ENCODE results near the gene MAS1L. TPM values are rescaled to one million over a fixed set of nuclear protein-coding genes. Genes with fewer than 3 reads are reported as not detected.

Gene MAS1L
- polyA plus RNA-seq, 3 donors: not detected

- intact Hi-C loops (cut with micrococcal nuclease): no loop called here
- Histone ChIP-seq H4K20me1 (ENCODE audit: insufficient read depth, low read length) (no peaks in the 10 kb centered on the region), H3K4me3 (replicated peaks in 1 of 3; ENCODE audit: low read depth in 2 of 3, low read length in 3 of 3) (no peak overlapping the region), H3K36me3 (replicated peaks in 1 of 2; ENCODE audit: control insufficient read depth in 1 of 2, insufficient read depth in 2 of 2, low read length in 2 of 2) (no peaks in the 10 kb centered on the region), H3K9ac (ENCODE audit: insufficient read depth, low read length, poor library complexity, severe bottlenecking) (no peak overlapping the region), H3K27ac (ENCODE audit: low read depth in 1 of 2, low read length in 2 of 2) (no peak overlapping the region), H3K79me2 (ENCODE audit: insufficient read depth, low read length) (no peaks in the 10 kb centered on the region), H2AFZ (ENCODE audit: insufficient read depth, low read depth, low read length, poor library complexity, severe bottlenecking) (no peak overlapping the region), H3K4me2 (replicated peaks; ENCODE audit: extremely low read depth, low read length, poor library complexity, severe bottlenecking) (no peak overlapping the region), H3K4me1 (ENCODE audit: control insufficient read depth in 1 of 2, insufficient read depth in 2 of 2, low read length in 2 of 2) (no peaks in the 10 kb centered on the region), H3K9me3 (replicated peaks in 1 of 2; ENCODE audit: control insufficient read depth in 1 of 2, insufficient read depth in 1 of 2, low read length in 2 of 2) (peaks cover 0 to 7% of the 10 kb centered on the region in 2 donors), H3K27me3 (ENCODE audit: control insufficient read depth in 2 of 2, insufficient read depth in 2 of 2, low read length in 2 of 2) (no peaks in the 10 kb centered on the region)
- Mint-ChIP-seq H3K4me1 (no peaks in the 10 kb centered on the region), H3K36me3 (no peaks in the 10 kb centered on the region), H3K9me3 (peaks cover 5 to 12% (median 10%) of the 10 kb centered on the region in 7 donors), H3K27ac (no peak overlapping the region), H3K27me3 (ENCODE audit: low read depth in 3 of 3) (peaks cover 0 to 8% (median 6%) of the 10 kb centered on the region in 3 donors), H3K4me3 (no peak overlapping the region)
- no peak for DNase-seq
- TF ChIP-seq CTCF (IDR thresholded peaks at IDR 0.05): no peak
- no CpG with 5 or more reads among the region's 2 CpGs for WGBS (ENCODE audit: insufficient coverage)
Measured at GRCh38 chr6:29522227-29522626, 34.5 kb upstream of the MAS1L start.

GRCh38 chr6:29521006-29521680 is 33.4 kb upstream of the MAS1L start:
- H3K27ac Mint-ChIP-seq: peak overlapping the region in 1 of 7 donors; percentile 54
- peaks cover 5 to 11% (median 10%) of the 10 kb centered on the region in 7 donors for H3K9me3 Mint-ChIP-seq
- Histone ChIP-seq H3K36me3 (replicated peaks in 1 of 2; ENCODE audit: control insufficient read depth in 1 of 2, insufficient read depth in 2 of 2, low read length in 2 of 2) (no peaks in the 10 kb centered on the region), H4K20me1 (ENCODE audit: insufficient read depth, low read length) (no peaks in the 10 kb centered on the region), H3K27ac (ENCODE audit: low read depth in 1 of 2, low read length in 2 of 2) (no peak overlapping the region), H3K4me2 (replicated peaks; ENCODE audit: extremely low read depth, low read length, poor library complexity, severe bottlenecking) (no peak overlapping the region), H2AFZ (ENCODE audit: insufficient read depth, low read depth, low read length, poor library complexity, severe bottlenecking) (no peak overlapping the region), H3K79me2 (ENCODE audit: insufficient read depth, low read length) (no peaks in the 10 kb centered on the region), H3K9me3 (replicated peaks in 1 of 2; ENCODE audit: control insufficient read depth in 1 of 2, insufficient read depth in 1 of 2, low read length in 2 of 2) (peaks cover 0 to 7% of the 10 kb centered on the region in 2 donors), H3K4me3 (replicated peaks in 1 of 3; ENCODE audit: low read depth in 2 of 3, low read length in 3 of 3) (no peak overlapping the region), H3K4me1 (ENCODE audit: control insufficient read depth in 1 of 2, insufficient read depth in 2 of 2, low read length in 2 of 2) (no peaks in the 10 kb centered on the region), H3K9ac (ENCODE audit: insufficient read depth, low read length, poor library complexity, severe bottlenecking) (no peak overlapping the region), H3K27me3 (ENCODE audit: control insufficient read depth in 2 of 2, insufficient read depth in 2 of 2, low read length in 2 of 2) (no peaks in the 10 kb centered on the region)
- no peak for TF ChIP-seq CTCF (IDR thresholded peaks at IDR 0.05)
- intact Hi-C loops (cut with micrococcal nuclease): no loop called here
- peaks cover 2% of the 10 kb centered on the region for H3K4me1 Mint-ChIP-seq
- WGBS (ENCODE audit: insufficient coverage): 76% methylated on average over 8 of the region's 8 CpGs
- no peaks in the 10 kb centered on the region for H3K36me3 Mint-ChIP-seq
- DNase-seq: no peak
- peak overlapping the region in 1 of 2 donors; percentile 12 for H3K4me3 Mint-ChIP-seq
- H3K27me3 Mint-ChIP-seq (ENCODE audit: low read depth in 3 of 3): peaks cover 2 to 6% (median 4%) of the 10 kb centered on the region in 3 donors
